ENCODE measurements around the gene GPD2.

Gene GPD2

GRCh38 chr2:156436497-156437085, 412 bp downstream of the GPD2 start:
- no peak for DNase-seq

GRCh38 chr2:156437272-156437930, 1.2 kb downstream of the GPD2 start:
- DNase-seq, result no peak

DNA sequence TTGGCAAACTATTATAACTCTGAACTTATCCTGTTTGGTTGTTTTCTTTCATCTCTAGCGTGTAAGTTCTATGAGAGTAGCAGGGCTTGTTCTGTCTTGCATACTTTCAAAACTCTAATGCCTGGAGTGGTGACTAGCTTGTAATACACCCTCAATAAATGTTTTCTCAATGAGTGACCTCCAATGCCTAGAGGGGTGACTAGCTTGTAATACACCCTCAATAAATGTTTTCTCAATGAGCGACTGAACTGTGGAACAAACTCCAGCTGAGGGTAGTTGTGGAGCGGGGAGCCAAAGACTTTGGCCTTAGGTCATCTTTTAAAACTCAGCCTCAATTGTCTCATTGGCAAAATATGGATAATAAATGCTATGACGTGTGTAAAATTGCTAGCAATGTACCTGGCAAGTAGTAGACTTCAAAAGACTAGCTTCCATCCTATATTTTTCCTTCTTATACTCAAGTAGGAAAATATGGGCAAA, 1.8 kb downstream of the GPD2 start:
- DNase-seq, result no peak

- no peak for DNase-seq
Observed at GRCh38 chr2:156443089-156443488, 6.9 kb downstream of the GPD2 start.

DNA sequence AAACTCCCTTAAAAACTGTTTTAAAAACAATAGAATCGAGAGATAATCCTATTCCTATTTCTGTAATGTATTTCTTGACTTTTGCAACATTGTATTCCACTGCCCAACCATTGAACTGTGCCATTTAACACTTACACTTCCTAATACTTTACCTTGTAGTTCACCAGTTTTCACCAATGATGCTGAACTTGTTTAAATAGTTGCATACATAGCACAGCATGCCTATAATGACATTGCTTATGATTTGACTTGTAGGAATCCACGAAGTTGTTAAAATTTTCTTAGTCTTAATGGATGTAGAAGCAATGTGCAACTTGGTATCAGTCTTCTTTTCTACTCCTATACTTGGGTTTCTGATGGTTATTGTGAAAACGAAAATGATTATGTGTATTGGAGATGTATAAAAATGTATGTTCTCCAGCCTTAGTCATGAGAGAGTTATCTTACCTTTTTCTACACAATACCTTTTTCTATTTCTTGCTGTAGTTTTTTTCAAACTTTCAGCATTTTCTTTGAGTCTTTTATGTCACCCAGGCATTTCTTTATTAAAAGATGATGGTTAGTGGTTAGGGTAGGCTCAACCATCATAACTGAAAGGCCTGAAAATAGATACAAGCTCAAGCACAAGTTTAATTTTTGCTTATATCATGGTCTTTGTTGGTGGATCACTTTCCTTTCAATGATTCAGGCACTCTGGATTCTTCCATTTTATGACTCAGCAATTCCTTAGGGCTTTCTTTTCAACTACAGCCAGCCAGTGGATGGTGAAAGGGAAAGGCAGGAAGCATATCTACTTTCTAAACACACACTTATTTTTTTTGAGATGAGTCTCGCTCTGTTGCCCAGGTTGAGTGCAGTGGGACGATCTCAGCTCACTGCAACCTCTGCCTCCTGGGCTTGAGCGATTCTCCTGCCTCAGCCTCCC, 9.4 kb downstream of the GPD2 start:
- DNase-seq, result no peak

DNA sequence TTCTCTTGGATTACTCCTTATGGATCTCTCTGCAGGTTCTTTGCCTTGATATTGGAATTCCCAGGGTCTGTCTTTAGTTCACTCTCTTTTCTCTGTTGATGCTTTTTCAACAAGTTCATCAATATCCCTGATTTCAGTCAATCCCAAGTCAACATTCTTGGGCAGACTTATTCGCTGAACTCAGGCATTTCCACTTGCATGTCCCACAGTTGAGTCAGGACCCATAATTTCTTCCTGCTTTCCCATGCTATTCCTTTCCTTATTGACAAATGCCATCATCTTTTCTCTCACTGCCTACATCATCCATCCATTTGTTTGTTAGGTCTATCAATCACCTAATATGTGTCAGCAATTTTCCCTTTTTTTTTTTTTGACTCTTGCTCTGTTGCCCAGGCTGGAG, 11.6 kb downstream of the GPD2 start:
- DNase-seq, result no peak

DNA sequence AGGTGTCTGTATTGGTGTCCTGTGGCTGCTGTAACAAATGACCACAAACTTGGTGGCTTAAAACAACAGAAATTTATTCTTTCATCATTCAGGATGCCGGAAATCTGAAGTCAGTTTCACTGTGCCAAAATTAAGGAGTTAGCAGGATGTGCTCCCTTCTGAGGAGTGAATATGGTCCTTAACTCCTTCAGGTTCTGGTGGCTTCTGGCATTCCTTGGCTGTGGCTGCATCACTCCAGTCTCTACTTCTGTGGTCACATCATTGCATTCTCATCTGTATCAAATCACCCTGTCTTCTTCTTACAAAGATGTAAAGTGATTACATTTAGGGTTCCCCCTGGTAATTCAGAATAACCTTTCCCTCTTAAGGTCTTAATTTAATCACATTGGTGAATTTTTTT, 12.6 kb downstream of the GPD2 start:
- DNase-seq, result no peak

DNA sequence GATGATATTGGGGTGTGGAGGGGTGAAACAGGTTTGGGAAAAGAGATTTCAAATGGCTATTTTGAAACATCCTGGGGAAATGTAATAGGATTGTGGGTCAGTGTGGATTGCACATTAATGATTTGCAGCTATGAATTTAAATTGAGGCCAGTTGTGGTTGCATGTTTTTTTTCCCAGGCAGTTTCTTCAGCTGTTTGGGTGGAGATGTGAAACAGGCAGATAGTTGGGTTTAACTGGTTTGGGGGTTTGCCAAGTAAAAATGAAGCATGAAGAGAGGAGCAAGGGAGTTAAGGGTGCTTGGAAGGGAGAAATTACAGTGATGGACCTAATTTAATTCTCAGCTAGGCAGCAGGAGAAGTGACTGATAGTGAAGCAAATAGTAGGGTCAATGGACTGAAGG, 16.8 kb downstream of the GPD2 start:
- no peak for DNase-seq

- no peak for DNase-seq
Observed at GRCh38 chr2:156455361-156455975, 19.3 kb downstream of the GPD2 start.

DNA sequence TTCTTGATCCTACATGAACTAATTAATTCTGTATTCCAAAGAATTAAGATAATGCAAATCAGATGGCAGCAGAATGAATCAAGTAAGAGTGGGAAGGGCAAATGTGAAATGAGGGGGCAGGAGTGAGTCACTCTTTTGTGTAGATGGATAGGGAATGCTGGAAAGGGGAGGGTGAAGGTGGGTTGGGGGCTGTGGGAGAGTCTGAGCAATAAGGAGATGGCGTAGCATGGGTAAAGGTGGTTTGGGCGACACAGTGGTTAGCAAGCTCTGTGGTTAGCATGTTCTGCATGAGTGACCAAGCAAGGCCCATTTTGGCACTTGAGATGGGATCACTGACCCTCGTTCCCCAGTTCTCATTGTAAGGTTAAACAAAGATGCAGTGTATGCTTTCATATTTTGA, 20.4 kb downstream of the GPD2 start:
- DNase-seq, result no peak

- DNase-seq, result no peak
Observed at GRCh38 chr2:156457523-156458517, 21.6 kb downstream of the GPD2 start.

DNA sequence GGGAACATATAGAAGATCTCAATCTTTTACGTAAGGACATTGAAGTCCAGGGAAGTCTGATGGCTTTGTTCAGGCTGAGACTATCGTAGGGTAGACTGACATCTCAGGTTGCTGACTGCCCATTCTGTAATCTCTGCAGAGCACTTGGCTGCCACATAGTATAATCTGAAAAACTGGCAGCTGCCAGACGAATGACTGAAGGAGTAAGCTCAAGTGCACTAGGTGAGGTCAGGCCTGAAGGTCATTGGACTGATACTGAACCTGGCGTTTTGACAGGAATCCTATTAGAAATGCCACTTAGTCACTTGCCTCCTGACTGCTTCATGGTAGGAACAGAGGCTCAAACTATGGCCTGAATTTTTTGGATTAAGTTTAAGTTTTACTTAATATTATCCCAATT, 23.5 kb downstream of the GPD2 start:
- no peak for DNase-seq

DNA sequence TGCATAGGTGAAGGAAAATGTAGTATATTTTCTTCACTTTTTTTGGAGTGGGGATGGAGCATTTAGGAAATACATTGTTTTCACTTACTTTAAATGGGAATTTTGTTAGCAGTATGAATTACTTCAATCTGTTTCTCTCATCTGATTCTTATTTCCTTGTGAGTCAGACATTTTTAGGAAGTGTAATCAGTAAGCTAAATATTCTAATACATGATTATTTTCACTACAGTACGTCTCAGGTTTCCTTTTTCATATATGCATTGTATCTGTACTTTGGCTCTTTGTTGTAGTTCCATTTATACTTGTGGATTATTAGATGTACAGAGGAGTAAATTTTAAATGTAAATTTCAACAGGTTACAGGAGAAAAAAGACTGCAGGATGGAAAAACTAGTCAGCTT, 27.9 kb downstream of the GPD2 start:
- no peak for DNase-seq

- no peak for DNase-seq
Observed at GRCh38 chr2:156465573-156465972, 29.4 kb downstream of the GPD2 start.

- DNase-seq, result peak; percentile 37
Observed at GRCh38 chr2:156466739-156467405, 30.7 kb downstream of the GPD2 start.

- no peak for DNase-seq
Observed at GRCh38 chr2:156470975-156471583, 34.9 kb downstream of the GPD2 start.

DNA sequence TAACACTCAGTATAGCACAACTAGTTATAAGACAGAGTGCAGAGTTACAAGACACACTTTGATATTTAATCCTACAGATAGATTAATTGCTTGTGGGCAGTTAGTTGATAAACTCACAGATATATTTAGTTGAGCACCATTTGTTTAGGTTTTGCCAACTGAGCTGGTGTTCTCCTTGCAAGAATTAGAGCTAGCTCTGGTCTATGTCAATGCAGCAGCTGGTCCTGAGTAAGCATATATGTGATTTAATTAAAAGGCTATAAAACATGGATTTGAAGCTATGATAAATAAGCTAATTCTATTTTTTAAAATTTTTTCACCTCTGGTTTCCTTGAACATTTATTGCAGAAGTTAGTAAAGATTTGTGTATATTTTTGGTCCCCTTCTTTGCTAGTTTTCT, 35.6 kb downstream of the GPD2 start:
- DNase-seq, result no peak

DNA sequence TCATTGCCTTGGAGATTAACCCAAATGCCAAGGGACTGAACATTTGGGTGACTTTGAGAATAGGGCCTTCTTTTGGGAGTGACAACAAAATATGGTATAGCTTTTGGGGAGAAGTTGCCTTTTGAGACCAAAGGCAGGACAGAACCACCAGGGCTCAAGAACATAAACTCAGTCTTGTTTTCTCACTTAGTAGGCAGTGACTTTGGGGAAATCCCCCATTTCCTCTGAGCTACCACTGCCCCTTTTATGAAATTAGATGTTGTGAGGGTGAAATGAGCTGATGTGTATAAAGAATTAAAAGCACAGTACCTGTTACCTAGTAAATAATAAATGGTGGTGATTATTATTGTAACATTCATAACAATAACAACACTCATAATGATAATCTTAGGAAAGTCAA, 36.5 kb downstream of the GPD2 start:
- no peak for DNase-seq

DNA sequence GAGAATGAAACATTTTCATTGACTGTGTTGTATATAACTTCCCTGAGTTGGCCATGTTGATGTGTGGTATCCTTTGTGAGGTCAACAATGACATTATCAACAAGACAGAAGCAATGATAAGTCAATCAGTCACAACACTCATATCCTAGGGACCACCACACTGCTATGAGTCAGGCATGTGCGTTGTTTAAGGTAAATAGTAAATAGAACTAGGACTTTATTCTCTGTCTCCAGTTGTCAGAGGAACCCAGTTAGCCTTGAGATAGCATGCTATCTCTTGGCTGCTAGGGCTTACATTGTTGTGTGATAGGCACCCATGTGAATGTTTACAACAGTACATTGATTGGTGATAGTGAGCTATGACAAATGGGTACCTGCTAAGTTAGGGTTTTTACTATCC, 37.3 kb downstream of the GPD2 start:
- DNase-seq, result no peak

- no peak for DNase-seq
Observed at GRCh38 chr2:156474401-156474800, 38.2 kb downstream of the GPD2 start.

All from left hindlimb (tissue), 1 donor.